ENCODE data around the gene USF3.

The USF3 gene

DNA sequence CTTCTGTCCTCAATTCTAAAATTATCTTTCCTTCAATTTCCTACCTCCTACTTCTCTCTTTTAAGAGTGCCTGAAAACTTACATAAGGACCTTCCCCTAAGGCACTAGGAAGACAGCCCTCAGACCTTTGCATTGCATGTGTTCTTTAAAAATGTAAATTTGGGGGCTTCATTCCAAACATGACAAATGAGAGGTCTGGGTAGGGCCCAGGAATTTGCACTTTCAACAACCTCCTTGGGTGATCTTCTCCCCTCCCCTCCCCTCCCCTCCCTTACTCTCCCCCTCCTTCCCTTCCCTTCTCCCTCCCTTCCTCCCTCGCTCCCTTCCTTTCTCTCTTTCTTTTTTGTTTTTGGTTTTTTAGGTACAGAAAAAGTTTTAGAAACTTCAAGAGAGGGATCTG lies 18.7 kb downstream of the USF3 start:
- CTCF ChIA-PET, result no interaction called here
- TF ChIP-seq, protein P1, sequence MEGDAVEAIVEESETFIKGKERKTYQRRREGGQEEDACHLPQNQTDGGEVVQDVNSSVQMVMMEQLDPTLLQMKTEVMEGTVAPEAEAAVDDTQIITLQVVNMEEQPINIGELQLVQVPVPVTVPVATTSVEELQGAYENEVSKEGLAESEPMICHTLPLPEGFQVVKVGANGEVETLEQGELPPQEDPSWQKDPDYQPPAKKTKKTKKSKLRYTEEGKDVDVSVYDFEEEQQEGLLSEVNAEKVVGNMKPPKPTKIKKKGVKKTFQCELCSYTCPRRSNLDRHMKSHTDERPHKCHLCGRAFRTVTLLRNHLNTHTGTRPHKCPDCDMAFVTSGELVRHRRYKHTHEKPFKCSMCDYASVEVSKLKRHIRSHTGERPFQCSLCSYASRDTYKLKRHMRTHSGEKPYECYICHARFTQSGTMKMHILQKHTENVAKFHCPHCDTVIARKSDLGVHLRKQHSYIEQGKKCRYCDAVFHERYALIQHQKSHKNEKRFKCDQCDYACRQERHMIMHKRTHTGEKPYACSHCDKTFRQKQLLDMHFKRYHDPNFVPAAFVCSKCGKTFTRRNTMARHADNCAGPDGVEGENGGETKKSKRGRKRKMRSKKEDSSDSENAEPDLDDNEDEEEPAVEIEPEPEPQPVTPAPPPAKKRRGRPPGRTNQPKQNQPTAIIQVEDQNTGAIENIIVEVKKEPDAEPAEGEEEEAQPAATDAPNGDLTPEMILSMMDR (IDR thresholded peaks at IDR 0.05; ENCODE audit: insufficient read depth, low read length, missing control alignments), result no peak
- POLR2A ChIA-PET, result no interaction called here
- DNase-seq (ENCODE audit: low read depth, low spot score), result no peak
- H3K4me3 ChIP-seq (ENCODE audit: low read depth, low read length), result no peak overlapping the region

DNA sequence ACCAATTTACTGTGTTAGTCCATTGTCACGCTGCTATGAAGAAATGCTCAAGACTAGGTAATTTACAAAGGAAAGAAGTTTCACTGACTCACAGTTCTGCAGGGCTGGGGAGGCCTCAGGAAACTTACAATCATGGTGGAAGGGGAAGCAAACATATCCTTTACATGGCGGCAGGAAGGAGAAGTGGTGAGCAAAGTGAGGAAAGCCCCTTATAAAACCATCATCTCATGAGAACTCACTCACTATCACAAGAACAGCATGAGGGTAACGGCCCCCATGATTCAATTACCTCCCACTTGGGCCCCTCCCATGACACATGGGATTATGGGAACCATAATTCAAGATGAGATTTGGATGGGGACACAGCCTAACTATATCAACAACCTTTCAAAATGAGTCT lies 20.2 kb downstream of the USF3 start:
- ChIA-PET CTCF (no interaction called here), POLR2A (no interaction called here)
- no peak overlapping the region for H3K4me3 ChIP-seq (ENCODE audit: low read depth, low read length)
- no peak for DNase-seq (ENCODE audit: low read depth, low spot score)
- TF ChIP-seq, protein P1 (IDR thresholded peaks at IDR 0.05; ENCODE audit: insufficient read depth, low read length, missing control alignments), result no peak

DNA sequence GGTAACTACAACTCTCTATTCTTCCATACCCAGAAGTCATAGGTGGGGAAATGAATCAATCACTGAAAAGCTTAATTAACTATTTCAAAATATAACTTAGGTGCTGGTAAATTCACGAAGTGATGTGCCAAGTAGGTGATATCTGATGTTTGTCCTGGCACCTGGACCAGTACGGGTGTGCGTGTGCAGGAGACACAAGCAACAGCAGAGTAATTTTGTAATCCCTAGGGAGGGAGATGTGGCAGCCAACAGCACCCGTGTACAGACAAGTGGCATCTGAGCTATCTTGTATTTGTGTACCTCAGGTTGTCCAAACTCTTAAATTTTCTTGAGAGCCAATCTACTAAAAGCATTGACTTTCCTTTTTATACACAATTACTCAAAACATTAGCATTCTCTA lies 22.8 kb downstream of the USF3 start:
- no peak for DNase-seq (ENCODE audit: low read depth, low spot score)
- POLR2A ChIA-PET, result no interaction called here
- no peak overlapping the region for H3K4me3 ChIP-seq (ENCODE audit: low read depth, low read length)
- CTCF ChIA-PET, result no interaction called here
- TF ChIP-seq, protein P1 (IDR thresholded peaks at IDR 0.05; ENCODE audit: insufficient read depth, low read length, missing control alignments), result no peak

DNA sequence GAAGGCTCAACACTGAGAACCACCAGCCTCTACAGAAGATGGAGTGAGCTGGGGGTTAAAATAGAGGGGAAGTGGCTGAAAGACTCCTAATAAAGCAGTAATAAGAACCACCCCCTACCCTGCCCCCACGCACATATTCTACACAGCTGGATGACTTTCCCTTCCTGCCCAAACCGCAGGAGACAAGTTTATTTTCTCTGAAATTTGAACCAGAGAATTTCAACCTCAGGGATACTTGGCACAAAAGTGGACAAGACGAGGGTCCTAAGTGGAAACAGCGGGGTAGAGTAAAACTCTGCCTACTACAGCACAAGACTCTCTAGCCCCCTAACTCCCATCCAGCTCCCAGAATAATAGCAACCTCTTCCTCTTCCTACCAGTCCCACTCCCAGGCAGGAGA lies 28.4 kb downstream of the USF3 start:
- ChIA-PET CTCF (no interaction called here), POLR2A (no interaction called here)
- TF ChIP-seq, protein P1 (IDR thresholded peaks at IDR 0.05; ENCODE audit: insufficient read depth, low read length, missing control alignments), result no peak
- no peak overlapping the region for H3K4me3 ChIP-seq (ENCODE audit: low read depth, low read length)
- DNase-seq (ENCODE audit: low read depth, low spot score), result no peak

DNA sequence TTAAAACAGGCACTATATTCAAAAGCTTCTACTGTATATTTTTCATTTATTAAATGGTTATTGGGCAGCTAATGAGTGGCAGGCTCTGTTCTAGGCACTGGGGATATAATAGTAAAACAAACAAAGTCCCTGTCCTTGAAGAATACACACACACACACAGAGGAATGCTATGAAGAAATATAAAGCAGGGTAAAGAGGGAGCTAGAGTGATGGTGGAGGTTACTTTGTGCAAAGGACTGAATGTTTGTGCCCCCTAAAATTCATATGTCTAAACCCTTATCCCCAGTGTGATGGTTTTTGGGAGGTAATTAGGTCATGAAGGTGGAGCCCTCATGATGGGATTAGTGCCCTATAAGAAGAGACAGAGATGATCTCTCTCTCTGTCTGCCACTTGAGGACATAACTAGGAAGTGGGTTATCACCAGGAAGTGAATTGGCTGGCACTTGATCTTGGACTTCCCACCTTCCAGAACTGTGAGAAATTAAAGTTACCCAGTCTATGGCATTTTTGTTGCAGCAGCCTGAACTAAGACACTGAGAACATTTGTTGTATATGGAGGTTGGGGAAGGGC lies 31.8 kb downstream of the USF3 start:
- CTCF ChIA-PET, result no interaction called here
- DNase-seq (ENCODE audit: low read depth, low spot score), result no peak
- TF ChIP-seq, protein P1 (IDR thresholded peaks at IDR 0.05; ENCODE audit: insufficient read depth, low read length, missing control alignments), result no peak
- POLR2A ChIA-PET, result no interaction called here
- no peak overlapping the region for H3K4me3 ChIP-seq (ENCODE audit: low read depth, low read length)

DNA sequence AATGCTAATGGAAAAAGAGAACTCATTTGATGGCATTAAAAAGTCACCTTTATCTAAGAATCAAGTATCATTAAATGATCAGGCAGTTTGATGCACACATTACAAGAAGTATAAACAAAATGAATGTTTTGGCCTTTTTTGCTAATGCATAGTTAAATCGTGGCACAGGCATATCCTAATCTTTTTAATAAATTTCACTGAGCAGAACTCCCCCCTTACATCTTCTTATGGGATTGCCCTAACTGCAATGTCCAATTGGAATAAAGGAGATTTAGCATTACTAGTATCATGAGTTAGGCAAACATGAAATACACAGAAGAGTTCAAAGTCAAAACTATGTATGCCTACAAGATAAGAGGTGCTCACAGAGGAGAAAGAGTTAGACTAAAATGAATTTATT lies 32.7 kb downstream of the USF3 start:
- TF ChIP-seq, protein P1 (IDR thresholded peaks at IDR 0.05; ENCODE audit: insufficient read depth, low read length, missing control alignments), result no peak
- ChIA-PET POLR2A (no interaction called here), CTCF (interaction anchor here (1.5 kb wide), 1 partner anchor 9 kb away, joined by 3 read pairs; no protein-coding TSS in a partner anchor)
- no peak for DNase-seq (ENCODE audit: low read depth, low spot score)
- no peak overlapping the region for H3K4me3 ChIP-seq (ENCODE audit: low read depth, low read length)

All from AG04449 (cell line).